Stimulated activated naive CD8-positive, alpha-beta T cell treated with anti-CD3 and anti-CD28 coated beads, Interleukin-15, Interleukin-2, amounts not matched to agents 100 ng/mL and 50 ng/mL, for 24 hours (primary cell): ENCODE data around the gene MYH10.

Experiments
- H3K27ac Mint-ChIP-seq: one replicate; pipeline ENCODE4 v1.8.0; 2021; ENCODE audit warnings: mild to moderate bottlenecking, mixed read lengths
- H3K27me3 Mint-ChIP-seq: one replicate; pipeline ENCODE4 v1.8.0; 2021; ENCODE audit warnings: mixed read lengths
- H3K36me3 Mint-ChIP-seq: one replicate; pipeline ENCODE4 v1.8.0; 2021; ENCODE audit warnings: low read depth, mixed read lengths
- H3K4me1 Mint-ChIP-seq: one replicate; pipeline ENCODE4 v1.8.0; 2021; ENCODE audit warnings: low read depth, mixed read lengths
- H3K4me3 Mint-ChIP-seq: one replicate; pipeline ENCODE4 v1.8.0; 2021; ENCODE audit warnings: mild to moderate bottlenecking, mixed read lengths
- H3K9me3 Mint-ChIP-seq: one replicate; pipeline ENCODE4 v1.8.0; 2021; ENCODE audit warnings: mixed read lengths

MYH10 gene

DNA sequence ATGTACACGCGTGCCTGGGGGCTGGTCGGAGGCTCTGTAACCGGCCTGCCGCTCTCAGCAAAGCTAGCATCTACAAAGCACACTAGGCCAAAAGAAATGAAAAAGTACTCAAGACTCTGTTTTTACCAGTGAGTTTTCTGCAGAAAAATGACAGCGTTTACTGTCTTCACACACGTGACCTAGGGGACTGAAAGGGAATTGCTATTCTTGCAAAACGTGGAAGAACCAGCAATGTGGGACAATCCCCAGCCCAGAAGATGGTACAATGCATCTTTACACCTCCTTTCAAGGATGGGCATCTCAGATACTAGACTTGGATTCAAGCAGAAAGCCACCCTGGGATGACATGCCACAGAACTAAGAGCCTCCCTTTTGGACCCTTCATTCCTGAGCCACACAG is 153.4 kb downstream of the MYH10 start:
- Mint-ChIP-seq H3K36me3 (peaks cover 49% of the 10 kb centered on the region), H3K9me3 (no peaks in the 10 kb centered on the region), H3K4me1 (no peaks in the 10 kb centered on the region), H3K27ac (no peak overlapping the region), H3K27me3 (no peaks in the 10 kb centered on the region), H3K4me3 (no peak overlapping the region)

DNA sequence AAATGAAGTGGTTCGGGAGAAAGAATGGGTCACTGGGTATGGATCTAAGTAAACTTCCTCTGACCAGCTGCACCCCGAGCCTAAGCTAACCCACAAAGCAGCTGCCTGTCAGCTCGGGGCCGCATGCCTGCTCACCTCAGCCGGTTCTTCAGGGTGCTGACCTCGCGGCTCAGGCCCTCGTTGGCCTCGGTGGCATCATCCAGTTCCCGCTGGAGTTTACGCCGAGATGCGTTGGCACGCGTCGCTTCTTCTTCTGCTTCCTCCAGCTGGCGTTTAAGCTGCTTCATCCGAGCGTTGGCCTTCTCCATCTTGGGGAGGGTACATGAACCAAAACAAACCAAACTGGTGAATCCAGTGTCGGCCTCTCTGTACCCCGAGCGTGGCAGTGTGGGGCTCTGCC is 153.8 kb downstream of the MYH10 start:
- no peaks in the 10 kb centered on the region for H3K4me1 Mint-ChIP-seq
- no peak overlapping the region for H3K4me3 Mint-ChIP-seq
- peaks cover 51% of the 10 kb centered on the region for H3K36me3 Mint-ChIP-seq
- H3K9me3 Mint-ChIP-seq, result no peaks in the 10 kb centered on the region
- H3K27me3 Mint-ChIP-seq, result no peaks in the 10 kb centered on the region
- no peak overlapping the region for H3K27ac Mint-ChIP-seq

DNA sequence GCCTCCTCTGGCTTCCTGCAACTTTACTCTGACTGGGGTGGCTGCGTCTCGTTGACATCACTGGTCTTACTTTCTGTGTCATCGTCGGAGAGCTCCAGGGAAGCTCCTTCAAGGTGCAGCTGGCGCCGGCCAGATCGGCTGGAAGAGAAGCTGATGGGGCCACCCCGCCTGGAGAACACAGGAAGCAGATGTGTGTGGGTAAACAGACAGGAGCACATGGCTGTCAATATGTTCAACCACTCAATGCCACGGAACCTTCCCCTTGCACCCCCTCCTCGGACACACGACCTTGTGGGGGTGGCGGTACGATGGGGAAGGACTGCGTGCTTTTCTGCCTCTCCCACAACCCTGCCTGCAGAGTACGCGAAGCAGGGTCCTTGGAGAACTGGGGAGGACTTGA is 154.7 kb downstream of the MYH10 start:
- H3K27ac Mint-ChIP-seq, result no peak overlapping the region
- no peaks in the 10 kb centered on the region for H3K4me1 Mint-ChIP-seq
- no peaks in the 10 kb centered on the region for H3K27me3 Mint-ChIP-seq
- no peak overlapping the region for H3K4me3 Mint-ChIP-seq
- peaks cover 55% of the 10 kb centered on the region for H3K36me3 Mint-ChIP-seq
- no peaks in the 10 kb centered on the region for H3K9me3 Mint-ChIP-seq

DNA sequence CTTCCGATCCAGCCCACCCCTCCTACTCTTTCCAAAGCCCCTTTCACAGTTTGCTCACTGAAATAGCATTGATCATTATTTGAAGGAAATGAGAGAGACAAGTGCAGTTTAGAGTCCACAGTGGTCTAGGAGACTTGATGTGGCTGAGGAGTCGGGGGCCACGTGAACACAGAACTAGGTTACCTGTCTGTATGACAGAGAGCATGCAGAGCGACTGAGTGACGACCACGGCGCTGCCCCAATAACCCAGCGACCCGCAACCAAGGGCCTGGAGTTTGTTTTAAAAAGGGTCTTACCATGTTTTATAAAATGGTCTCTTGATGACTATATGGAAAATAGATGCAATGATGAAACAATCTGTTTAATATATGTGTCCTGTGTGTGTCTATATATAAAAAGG is 155.3 kb downstream of the MYH10 start:
- no peak overlapping the region for H3K27ac Mint-ChIP-seq
- H3K27me3 Mint-ChIP-seq, result no peaks in the 10 kb centered on the region
- no peaks in the 10 kb centered on the region for H3K9me3 Mint-ChIP-seq
- H3K4me1 Mint-ChIP-seq, result no peaks in the 10 kb centered on the region
- H3K36me3 Mint-ChIP-seq, result peaks cover 51% of the 10 kb centered on the region
- H3K4me3 Mint-ChIP-seq, result no peak overlapping the region

DNA sequence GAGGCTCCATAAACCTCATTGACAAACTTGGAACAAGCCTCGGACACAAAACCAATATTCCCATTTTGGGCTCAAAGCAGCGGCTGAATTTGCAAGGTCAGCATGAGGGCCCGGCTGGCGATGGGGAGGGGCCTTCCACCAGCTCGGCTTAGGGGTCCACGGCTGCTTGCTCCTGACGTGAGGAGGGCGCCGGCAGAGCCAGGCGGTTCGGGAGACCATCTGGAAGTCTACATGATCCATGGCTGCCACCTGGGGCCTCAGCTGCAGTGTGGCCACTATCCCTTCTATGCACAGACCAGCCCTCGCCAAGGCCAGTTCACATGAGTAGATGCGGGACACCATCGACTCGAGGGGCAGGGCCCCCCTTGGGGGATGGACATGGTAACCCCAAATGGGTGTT is 155.7 kb downstream of the MYH10 start:
- H3K9me3 Mint-ChIP-seq, result no peaks in the 10 kb centered on the region
- H3K27ac Mint-ChIP-seq, result no peak overlapping the region
- H3K4me1 Mint-ChIP-seq, result no peaks in the 10 kb centered on the region
- peaks cover 55% of the 10 kb centered on the region for H3K36me3 Mint-ChIP-seq
- H3K4me3 Mint-ChIP-seq, result no peak overlapping the region
- H3K27me3 Mint-ChIP-seq, result no peaks in the 10 kb centered on the region

DNA sequence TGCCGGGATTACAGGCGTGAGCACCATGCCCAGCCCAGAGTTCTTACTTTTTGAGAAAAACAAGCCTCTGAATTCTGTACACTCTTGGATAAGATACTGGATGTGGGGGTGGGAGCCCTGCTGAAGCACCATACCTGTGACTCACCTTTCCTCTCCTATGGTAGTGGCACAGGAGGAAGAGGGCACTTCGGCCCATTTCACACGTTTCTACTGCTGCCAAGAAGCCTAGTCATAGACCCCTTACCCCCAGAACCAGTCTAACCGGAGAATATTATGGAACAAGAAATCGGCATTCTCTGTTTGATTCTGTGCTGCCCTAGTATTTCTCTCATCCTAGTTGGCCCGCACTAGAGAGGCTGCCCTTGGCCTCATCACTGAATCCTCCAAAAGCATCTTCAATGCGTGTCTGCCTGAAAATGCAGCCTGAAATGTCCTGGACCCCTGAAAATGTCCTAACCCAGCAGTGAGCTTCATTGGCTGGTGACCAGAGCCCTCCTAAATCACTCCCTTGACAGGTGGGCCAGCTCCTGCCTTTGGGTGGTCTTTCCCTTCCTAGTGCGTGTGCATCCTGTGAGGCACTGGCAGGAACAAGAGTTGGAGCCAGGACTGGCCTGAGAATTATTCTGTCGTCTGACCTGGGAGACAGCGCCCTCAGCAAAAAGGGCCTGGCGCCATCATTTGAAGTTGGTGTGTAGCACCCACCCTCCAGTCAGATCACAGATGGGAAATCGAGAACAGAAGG is 156.9 kb downstream of the MYH10 start:
- H3K27me3 Mint-ChIP-seq, result no peaks in the 10 kb centered on the region
- H3K4me3 Mint-ChIP-seq, result no peak overlapping the region
- no peak overlapping the region for H3K27ac Mint-ChIP-seq
- H3K9me3 Mint-ChIP-seq, result no peaks in the 10 kb centered on the region
- H3K36me3 Mint-ChIP-seq, result peaks cover 55% of the 10 kb centered on the region
- no peaks in the 10 kb centered on the region for H3K4me1 Mint-ChIP-seq

DNA sequence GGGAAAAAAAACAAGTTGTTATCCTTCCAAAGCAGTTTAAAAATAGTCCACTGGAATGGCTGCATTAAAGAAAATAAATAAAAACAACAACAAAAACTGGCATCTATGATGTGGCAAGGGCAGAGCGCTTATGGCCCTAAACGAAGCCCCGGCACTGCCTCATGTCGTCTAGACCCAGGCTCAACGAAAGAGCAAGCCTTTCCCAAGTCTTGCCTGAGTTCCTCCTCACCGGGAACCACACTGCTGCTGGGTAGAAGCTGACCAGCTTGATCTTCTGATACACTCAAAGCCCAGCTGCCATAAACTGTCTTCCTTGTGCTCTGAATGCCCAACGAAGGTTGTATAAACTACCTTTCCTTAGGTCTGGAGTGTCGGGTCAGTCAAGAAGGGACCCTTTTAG is 157.9 kb downstream of the MYH10 start:
- Mint-ChIP-seq H3K36me3 (peaks cover 58% of the 10 kb centered on the region), H3K4me1 (no peaks in the 10 kb centered on the region), H3K4me3 (no peak overlapping the region), H3K9me3 (no peaks in the 10 kb centered on the region), H3K27ac (no peak overlapping the region), H3K27me3 (no peaks in the 10 kb centered on the region)

DNA sequence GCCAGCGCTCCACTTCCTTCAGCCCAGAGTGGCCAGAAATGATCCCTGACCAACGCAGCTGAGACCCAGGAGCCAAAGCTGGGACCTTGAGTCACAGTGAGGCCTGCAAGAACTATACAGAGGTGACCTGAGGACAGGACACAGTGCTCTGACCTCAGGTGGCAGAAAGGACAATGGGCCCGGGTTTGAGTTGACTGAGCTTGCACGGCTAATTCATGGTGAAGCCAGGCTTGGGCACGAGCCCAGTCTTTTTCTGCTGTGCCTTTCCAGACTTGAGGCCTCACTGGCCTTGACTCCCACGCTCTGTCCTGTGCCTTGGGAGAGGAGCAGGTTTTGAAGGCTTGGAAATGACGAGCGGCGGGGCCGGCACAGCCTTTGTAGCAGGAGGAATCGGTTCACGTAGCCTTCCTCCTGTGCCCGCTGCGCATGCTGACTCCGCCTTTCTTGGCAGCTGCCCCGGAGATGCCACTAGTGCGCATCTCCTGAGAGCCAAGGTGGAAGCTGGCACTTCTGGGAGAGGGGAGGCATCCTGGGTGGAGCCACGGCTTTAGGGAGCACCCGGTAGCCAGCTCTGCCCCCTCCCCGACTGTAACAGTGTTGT is 160.0 kb downstream of the MYH10 start:
- no peak overlapping the region for H3K4me3 Mint-ChIP-seq
- no peaks in the 10 kb centered on the region for H3K27me3 Mint-ChIP-seq
- no peak overlapping the region for H3K27ac Mint-ChIP-seq
- H3K36me3 Mint-ChIP-seq, result peaks cover 58% of the 10 kb centered on the region
- H3K9me3 Mint-ChIP-seq, result no peaks in the 10 kb centered on the region
- H3K4me1 Mint-ChIP-seq, result no peaks in the 10 kb centered on the region

DNA sequence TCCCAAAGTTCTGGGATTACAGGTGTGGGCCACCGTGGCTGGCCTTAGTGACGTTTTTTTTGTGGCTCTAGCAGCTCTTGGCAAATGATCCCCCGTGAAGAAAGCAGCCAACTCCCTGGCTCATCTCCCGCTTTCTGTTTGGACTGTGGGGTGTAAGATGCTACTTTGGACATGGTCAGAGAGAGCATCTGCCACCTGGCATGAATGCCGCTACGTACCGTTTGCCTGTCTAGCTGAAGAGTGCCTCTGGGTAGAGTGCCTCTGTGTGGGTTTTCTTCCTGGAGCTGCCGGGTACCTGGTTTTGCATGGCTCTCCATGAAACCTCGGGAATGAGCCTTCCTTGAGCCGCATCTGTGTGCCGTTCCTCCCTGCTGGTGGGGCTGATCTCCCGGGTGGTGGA is 160.6 kb downstream of the MYH10 start:
- Mint-ChIP-seq H3K27me3 (no peaks in the 10 kb centered on the region), H3K9me3 (no peaks in the 10 kb centered on the region), H3K27ac (no peak overlapping the region), H3K4me3 (no peak overlapping the region), H3K36me3 (peaks cover 57% of the 10 kb centered on the region), H3K4me1 (no peaks in the 10 kb centered on the region)

DNA sequence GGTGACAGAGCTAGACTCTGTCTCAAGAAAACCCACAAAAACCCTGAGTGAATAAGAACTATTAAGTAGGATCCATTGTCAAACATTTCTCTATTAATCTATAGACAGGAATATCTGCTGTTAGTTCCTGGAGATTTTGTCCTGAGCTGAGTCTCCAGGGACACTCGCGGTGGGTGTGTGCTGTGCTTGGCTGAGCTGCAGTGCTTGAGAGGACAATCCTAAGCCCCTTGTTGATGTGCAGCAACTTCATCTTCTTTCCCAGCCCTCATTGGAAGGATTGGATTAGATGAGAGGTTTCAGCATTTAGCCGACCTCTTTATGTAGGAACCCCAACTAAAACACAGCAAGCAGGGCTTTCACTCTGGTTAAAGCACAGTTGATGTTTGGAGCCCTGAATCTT is 161.5 kb downstream of the MYH10 start:
- H3K4me3 Mint-ChIP-seq, result no peak overlapping the region
- no peaks in the 10 kb centered on the region for H3K27me3 Mint-ChIP-seq
- no peaks in the 10 kb centered on the region for H3K4me1 Mint-ChIP-seq
- no peaks in the 10 kb centered on the region for H3K9me3 Mint-ChIP-seq
- peaks cover 55% of the 10 kb centered on the region for H3K36me3 Mint-ChIP-seq
- H3K27ac Mint-ChIP-seq, result no peak overlapping the region

DNA sequence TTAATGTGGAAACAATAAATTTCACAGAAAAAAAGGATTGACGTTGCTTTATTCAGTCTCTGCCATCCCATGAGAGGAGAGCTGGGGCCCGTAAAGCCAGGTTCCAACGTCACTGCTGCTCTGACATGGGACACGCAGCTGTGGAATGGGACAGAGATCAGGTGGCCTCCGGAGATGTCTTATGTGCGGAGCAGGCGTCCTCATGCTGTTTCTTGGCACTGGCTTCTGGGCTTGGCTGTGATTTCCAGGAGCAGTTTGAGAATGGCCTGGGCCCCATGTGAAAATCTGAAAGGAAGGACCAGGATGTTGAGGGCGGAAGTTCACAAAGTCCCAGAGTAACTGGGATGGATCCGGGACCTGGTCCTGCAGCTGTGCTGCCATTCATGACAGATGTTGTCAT is 162.4 kb downstream of the MYH10 start:
- Mint-ChIP-seq H3K4me1 (no peaks in the 10 kb centered on the region), H3K9me3 (no peaks in the 10 kb centered on the region), H3K4me3 (no peak overlapping the region), H3K27me3 (no peaks in the 10 kb centered on the region), H3K36me3 (peaks cover 54% of the 10 kb centered on the region), H3K27ac (no peak overlapping the region)

DNA sequence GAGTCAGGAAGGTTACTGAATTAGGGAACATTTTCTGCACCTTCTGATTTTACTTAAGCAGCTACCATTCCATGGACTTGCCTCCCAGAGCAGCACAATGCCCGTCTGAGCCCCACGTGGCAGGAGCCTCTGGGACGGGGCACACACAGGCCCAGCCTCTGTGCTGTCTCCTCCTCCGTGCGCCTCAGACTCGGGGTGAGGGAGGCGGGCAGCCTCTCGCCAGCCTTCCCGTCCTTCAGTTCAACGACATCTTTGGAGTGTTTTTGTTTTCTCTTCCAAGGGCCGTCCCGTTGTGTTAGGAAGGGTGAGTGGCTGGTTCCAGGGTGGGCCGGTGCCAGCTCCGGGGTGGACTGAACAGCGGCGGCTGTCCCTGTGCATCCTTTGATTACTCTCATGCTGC is 163.0 kb downstream of the MYH10 start:
- no peaks in the 10 kb centered on the region for H3K4me1 Mint-ChIP-seq
- no peaks in the 10 kb centered on the region for H3K27me3 Mint-ChIP-seq
- H3K9me3 Mint-ChIP-seq, result no peaks in the 10 kb centered on the region
- H3K36me3 Mint-ChIP-seq, result peaks cover 52% of the 10 kb centered on the region
- no peak overlapping the region for H3K27ac Mint-ChIP-seq
- H3K4me3 Mint-ChIP-seq, result no peak overlapping the region

DNA sequence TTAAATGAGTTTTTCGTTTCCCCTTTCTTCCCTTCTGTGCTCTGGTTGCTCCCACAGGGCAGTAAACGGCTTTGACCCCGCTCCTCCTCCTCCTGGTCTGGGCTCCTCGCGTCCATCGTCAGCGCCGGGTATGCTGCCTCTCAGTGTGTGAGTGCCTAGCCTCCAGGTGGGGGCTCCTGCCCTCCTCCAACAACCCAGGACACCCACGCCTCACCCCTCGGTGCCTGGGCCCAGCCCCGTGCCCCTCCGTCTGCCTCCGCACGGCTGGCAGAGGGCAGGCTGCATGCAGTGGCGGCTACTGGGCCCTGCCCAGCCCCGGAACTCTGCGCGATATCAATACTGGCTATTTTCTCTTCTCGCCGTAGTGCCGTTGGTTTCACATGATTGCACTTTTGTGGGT is 163.7 kb downstream of the MYH10 start:
- H3K4me3 Mint-ChIP-seq, result no peak overlapping the region

DNA sequence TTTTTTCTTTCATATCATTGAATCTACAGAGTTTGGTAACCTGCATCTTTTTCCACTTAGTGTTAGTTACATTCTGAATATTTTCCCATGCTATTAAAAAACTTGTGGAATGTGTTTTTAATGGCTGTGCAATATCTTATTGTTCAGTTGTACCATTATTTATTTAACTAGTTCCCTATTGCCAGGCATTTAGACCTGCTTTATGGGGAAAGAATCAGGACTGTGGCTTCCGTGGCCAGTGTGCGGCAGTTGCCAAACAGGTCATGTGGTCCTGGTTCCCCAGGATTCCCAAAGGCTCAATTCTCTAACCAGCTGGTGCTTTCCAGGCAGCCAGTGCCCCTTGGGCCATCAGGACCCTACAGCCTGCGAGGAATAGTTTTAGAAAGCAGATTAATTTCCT is 164.1 kb downstream of the MYH10 start:
- H3K36me3 Mint-ChIP-seq, result peaks cover 56% of the 10 kb centered on the region
- H3K4me3 Mint-ChIP-seq, result no peak overlapping the region
- no peaks in the 10 kb centered on the region for H3K9me3 Mint-ChIP-seq
- H3K27me3 Mint-ChIP-seq, result no peaks in the 10 kb centered on the region
- no peaks in the 10 kb centered on the region for H3K4me1 Mint-ChIP-seq
- H3K27ac Mint-ChIP-seq, result no peak overlapping the region

More for the DNA sequence above, 163.7 kb downstream of the MYH10 start:
- Mint-ChIP-seq H3K36me3 (peaks cover 56% of the 10 kb centered on the region), H3K27me3 (no peaks in the 10 kb centered on the region), H3K27ac (no peak overlapping the region), H3K9me3 (no peaks in the 10 kb centered on the region), H3K4me1 (no peaks in the 10 kb centered on the region)

DNA sequence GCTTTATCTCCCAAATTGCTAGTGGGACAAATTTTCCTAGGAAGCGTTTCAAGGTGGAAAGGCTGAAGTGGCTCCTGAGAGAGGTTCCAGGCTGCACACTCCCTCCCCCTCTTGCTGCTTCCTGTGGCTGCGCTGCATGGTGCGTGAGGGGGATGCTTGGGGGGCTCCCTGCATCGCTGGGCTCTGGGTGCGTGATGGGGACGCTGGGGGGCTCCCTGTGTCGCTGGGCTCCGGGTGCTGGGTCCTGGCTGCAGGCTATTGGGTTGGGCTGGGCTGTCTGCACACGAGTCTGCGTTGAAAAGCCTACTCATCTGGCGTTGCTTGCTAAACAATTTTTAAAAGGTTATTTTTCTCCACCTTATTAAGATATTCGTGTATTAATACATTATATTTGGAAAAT is 164.8 kb downstream of the MYH10 start:
- no peak overlapping the region for H3K4me3 Mint-ChIP-seq
- H3K27ac Mint-ChIP-seq, result no peak overlapping the region
- no peaks in the 10 kb centered on the region for H3K27me3 Mint-ChIP-seq
- no peaks in the 10 kb centered on the region for H3K4me1 Mint-ChIP-seq
- peaks cover 51% of the 10 kb centered on the region for H3K36me3 Mint-ChIP-seq
- H3K9me3 Mint-ChIP-seq, result no peaks in the 10 kb centered on the region

DNA sequence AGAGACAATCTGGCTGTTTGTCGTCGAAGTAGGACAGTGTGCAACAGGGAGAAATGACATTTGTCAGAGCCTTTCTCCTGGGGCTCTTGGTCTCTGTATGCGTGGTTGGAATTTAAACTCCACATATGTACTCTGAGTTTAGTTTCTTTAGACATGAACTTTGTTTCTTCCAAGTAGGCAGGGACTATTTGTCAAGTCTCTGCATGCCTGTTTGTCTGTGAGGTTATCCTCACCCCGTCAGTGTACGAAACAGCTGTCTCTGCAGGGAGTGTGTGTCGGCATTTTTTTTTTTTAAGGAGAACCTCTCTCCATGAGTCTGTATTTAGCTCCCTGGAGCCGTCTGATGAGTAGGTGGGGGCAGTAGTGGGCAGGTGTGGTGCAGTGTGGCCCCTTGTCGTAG is 165.2 kb downstream of the MYH10 start:
- H3K4me1 Mint-ChIP-seq, result no peaks in the 10 kb centered on the region
- H3K4me3 Mint-ChIP-seq, result no peak overlapping the region
- peaks cover 52% of the 10 kb centered on the region for H3K36me3 Mint-ChIP-seq
- no peak overlapping the region for H3K27ac Mint-ChIP-seq
- no peaks in the 10 kb centered on the region for H3K27me3 Mint-ChIP-seq
- no peaks in the 10 kb centered on the region for H3K9me3 Mint-ChIP-seq
